ENCODE data around the gene EMP2. TPM values are rescaled to one million over a fixed set of nuclear protein-coding genes. Genes with fewer than 3 reads are reported as not detected.

Gene EMP2
- total RNA-seq, 4 donors from 2014 or later: 34.7 to 53.5 (median 39.6) TPM

GRCh38 chr16:10620120-10620519, 39.7 kb upstream of the EMP2 start:
- TF ChIP-seq CTCF (IDR thresholded peaks at IDR 0.05; ENCODE audit: low read depth): no peak

- no peak for TF ChIP-seq CTCF (IDR thresholded peaks at IDR 0.05; ENCODE audit: low read depth)
Observed at GRCh38 chr16:10619271-10619849, 39.0 kb upstream of the EMP2 start.

GRCh38 chr16:10618710-10619209, 38.4 kb upstream of the EMP2 start:
- no peak for TF ChIP-seq CTCF (IDR thresholded peaks at IDR 0.05; ENCODE audit: low read depth)

- TF ChIP-seq CTCF (IDR thresholded peaks at IDR 0.05; ENCODE audit: low read depth): no peak
Observed at GRCh38 chr16:10617662-10618420, 37.4 kb upstream of the EMP2 start.

- TF ChIP-seq CTCF (IDR thresholded peaks at IDR 0.05; ENCODE audit: low read depth): no peak
Observed at GRCh38 chr16:10616756-10617640, 36.6 kb upstream of the EMP2 start.

- TF ChIP-seq CTCF (IDR thresholded peaks at IDR 0.05; ENCODE audit: low read depth): no peak
Observed at GRCh38 chr16:10616419-10616755, 36.0 kb upstream of the EMP2 start.

GRCh38 chr16:10614685-10615084, 34.3 kb upstream of the EMP2 start:
- no peak for TF ChIP-seq CTCF (IDR thresholded peaks at IDR 0.05; ENCODE audit: low read depth)

All from subcutaneous adipose tissue (tissue), 4 donors.